IPS-18c (cell line): ENCODE data around the gene PRPF6.

Source experiments
- H3K4me3 ChIP-seq: 2 replicates; pipeline ENCODE4 v1.7.0; 2013; ENCODE audit warnings: low read depth, mild to moderate bottlenecking, low read length, moderate library complexity; ENCODE audit not compliant: insufficient read depth
- H3K9me3 ChIP-seq: one replicate; pipeline ENCODE4 v1.6.1; 2013; ENCODE audit warnings: mild to moderate bottlenecking, low read length, moderate library complexity; ENCODE audit not compliant: control insufficient read depth, insufficient read depth

Gene PRPF6

GRCh38 chr20:64036346-64037198, 55.6 kb downstream of the PRPF6 start:
- Histone ChIP-seq H3K9me3 (no peaks in the 10 kb centered on the region), H3K4me3 (no peak overlapping the region)

GRCh38 chr20:64037199-64037497, 56.2 kb downstream of the PRPF6 start:
- Histone ChIP-seq H3K9me3 (no peaks in the 10 kb centered on the region), H3K4me3 (no peak overlapping the region)

GRCh38 chr20:64037498-64038213, 56.7 kb downstream of the PRPF6 start:
- no peaks in the 10 kb centered on the region for H3K9me3 ChIP-seq
- H3K4me3 ChIP-seq: peak overlapping the region; percentile 71

- H3K9me3 ChIP-seq: no peaks in the 10 kb centered on the region
- H3K4me3 ChIP-seq: peak overlapping the region; percentile 71
These were observed 57.3 kb downstream of the PRPF6 start for GRCh38 chr20:64038224-64038564.

- H3K9me3 ChIP-seq: no peaks in the 10 kb centered on the region
These were observed 57.8 kb downstream of the PRPF6 start for GRCh38 chr20:64038565-64039292.

GRCh38 chr20:64039293-64040160, 58.6 kb downstream of the PRPF6 start:
- no peaks in the 10 kb centered on the region for H3K9me3 ChIP-seq
- peak overlapping the region; percentile 71; the same call in 1 of the 2 replicates for H3K4me3 ChIP-seq

More at GRCh38 chr20:64038565-64039292, 57.8 kb downstream of the PRPF6 start:
- H3K4me3 ChIP-seq: peak overlapping the region; percentile 71

- Histone ChIP-seq H3K9me3 (no peaks in the 10 kb centered on the region), H3K4me3 (no peak overlapping the region)
These were observed 59.5 kb downstream of the PRPF6 start for GRCh38 chr20:64040231-64041039.

- H3K9me3 ChIP-seq: no peaks in the 10 kb centered on the region
- no peak overlapping the region for H3K4me3 ChIP-seq
These were observed 60.3 kb downstream of the PRPF6 start for GRCh38 chr20:64041040-64041780.

- no peak overlapping the region for H3K4me3 ChIP-seq
- H3K9me3 ChIP-seq: no peaks in the 10 kb centered on the region
These were observed 60.8 kb downstream of the PRPF6 start for GRCh38 chr20:64041781-64042053.

GRCh38 chr20:64042054-64042781, 61.3 kb downstream of the PRPF6 start:
- peak overlapping the region; percentile 49 for H3K4me3 ChIP-seq

GRCh38 chr20:64043768-64044167, 62.8 kb downstream of the PRPF6 start:
- peaks cover 2% of the 10 kb centered on the region for H3K9me3 ChIP-seq

More at GRCh38 chr20:64042054-64042781, 61.3 kb downstream of the PRPF6 start:
- no peaks in the 10 kb centered on the region for H3K9me3 ChIP-seq

GRCh38 chr20:64044484-64045247, 63.7 kb downstream of the PRPF6 start:
- H3K4me3 ChIP-seq: no peak overlapping the region

More at GRCh38 chr20:64043768-64044167, 62.8 kb downstream of the PRPF6 start:
- no peak overlapping the region for H3K4me3 ChIP-seq

GRCh38 chr20:64045346-64046011, 64.5 kb downstream of the PRPF6 start:
- Histone ChIP-seq H3K4me3 (no peak overlapping the region), H3K9me3 (peaks cover 2% of the 10 kb centered on the region)

More at GRCh38 chr20:64044484-64045247, 63.7 kb downstream of the PRPF6 start:
- peaks cover 2% of the 10 kb centered on the region for H3K9me3 ChIP-seq

- Histone ChIP-seq H3K4me3 (no peak overlapping the region), H3K9me3 (peaks cover 2% of the 10 kb centered on the region)
These were observed 66.1 kb downstream of the PRPF6 start for GRCh38 chr20:64047046-64047389.
